HEK293T (cell line): ENCODE measurements around the gene TRPT1.

Experiments used
- ARNT ChIP-seq: fragments of 450-650 bp; IDR thresholded peaks from 2 replicates; pipeline ENCODE4 v1.6.1; 2017; ENCODE audit warnings: mild to moderate bottlenecking
- BHLHE40 ChIP-seq: fragments of 450-650 bp; IDR thresholded peaks from 2 replicates; pipeline ENCODE4 v1.6.1; 2016; ENCODE audit warnings: mild to moderate bottlenecking, moderate library complexity, borderline replicate concordance
- FOXA1 ChIP-seq: fragments of 450-650 bp; IDR thresholded peaks from 2 replicates; pipeline ENCODE4 v1.6.1; 2016; ENCODE audit warnings: mild to moderate bottlenecking
- FOXK2 ChIP-seq: fragments of 450-650 bp; IDR thresholded peaks from 2 replicates; pipeline ENCODE4 v1.6.1; 2016; ENCODE audit warnings: mild to moderate bottlenecking
- FOXM1 ChIP-seq: fragments of 450-650 bp; IDR thresholded peaks from 2 replicates; pipeline ENCODE4 v1.6.1; 2017; ENCODE audit warnings: mild to moderate bottlenecking, borderline replicate concordance
- HDGF ChIP-seq: fragments of 450-650 bp; IDR thresholded peaks from 2 replicates; pipeline ENCODE4 v1.6.1; 2017; ENCODE audit warnings: antibody characterized with exemption, borderline replicate concordance
- L3MBTL2 ChIP-seq: fragments of 450-650 bp; conservative IDR thresholded peaks from 2 replicates; pipeline ENCODE4 v1.6.1; 2016; ENCODE audit warnings: mild to moderate bottlenecking
- PKNOX1 ChIP-seq: fragments of 450-650 bp; IDR thresholded peaks from 2 replicates; pipeline ENCODE4 v1.6.1; 2016
- SP1 ChIP-seq: fragments of 450-650 bp; IDR thresholded peaks from 2 replicates; pipeline ENCODE4 v1.6.1; 2017
- SUZ12 ChIP-seq: fragments of 450-650 bp; IDR thresholded peaks from 2 replicates; pipeline ENCODE4 v1.6.1; 2016; ENCODE audit warnings: mild to moderate bottlenecking
- ZNF384 ChIP-seq: fragments of 450-650 bp; IDR thresholded peaks from 2 replicates; pipeline ENCODE4 v1.6.1; 2016

GRCh38 chr11:64180891-64181290, 45.1 kb downstream of the TRPT1 start:
- TF ChIP-seq HDGF = no peak
- no peak for TF ChIP-seq BHLHE40
- no peak for TF ChIP-seq FOXK2
- no peak for TF ChIP-seq SP1
- TF ChIP-seq L3MBTL2 = no peak
- no peak for TF ChIP-seq ZNF384
- no peak for TF ChIP-seq FOXM1
- TF ChIP-seq FOXA1 = no peak
- no peak for TF ChIP-seq SUZ12
- TF ChIP-seq PKNOX1 = no peak
- TF ChIP-seq ARNT = no peak
